ENCODE data around the gene MYL5.

DNA sequence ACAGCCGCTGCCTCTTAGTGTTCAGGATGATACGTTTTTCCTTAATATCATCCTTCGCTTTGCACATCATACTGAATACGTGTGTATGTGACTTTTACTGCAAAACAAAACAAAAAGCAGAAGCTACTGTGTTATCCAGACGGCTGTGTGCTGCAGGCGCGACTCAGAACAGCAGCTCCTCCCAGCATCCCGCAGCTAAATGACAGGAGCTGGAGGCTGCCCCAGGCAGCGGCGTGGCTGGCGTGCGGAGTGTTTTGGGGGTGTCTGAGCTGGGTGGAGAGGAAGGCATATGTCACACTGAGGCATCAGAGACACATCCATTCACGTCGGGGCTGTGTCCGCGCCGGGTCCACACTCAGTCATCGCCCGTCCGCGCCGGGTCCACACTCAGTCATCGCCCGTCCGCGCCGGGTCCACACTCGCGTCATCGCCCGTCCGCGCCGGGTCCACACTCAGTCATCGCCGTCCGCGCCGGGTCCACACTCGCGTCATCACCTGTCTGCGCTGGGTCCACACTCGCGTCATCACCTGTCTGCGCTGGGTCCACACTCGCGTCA, 47.9 kb downstream of the MYL5 start:
- TF ChIP-seq, protein P1, sequence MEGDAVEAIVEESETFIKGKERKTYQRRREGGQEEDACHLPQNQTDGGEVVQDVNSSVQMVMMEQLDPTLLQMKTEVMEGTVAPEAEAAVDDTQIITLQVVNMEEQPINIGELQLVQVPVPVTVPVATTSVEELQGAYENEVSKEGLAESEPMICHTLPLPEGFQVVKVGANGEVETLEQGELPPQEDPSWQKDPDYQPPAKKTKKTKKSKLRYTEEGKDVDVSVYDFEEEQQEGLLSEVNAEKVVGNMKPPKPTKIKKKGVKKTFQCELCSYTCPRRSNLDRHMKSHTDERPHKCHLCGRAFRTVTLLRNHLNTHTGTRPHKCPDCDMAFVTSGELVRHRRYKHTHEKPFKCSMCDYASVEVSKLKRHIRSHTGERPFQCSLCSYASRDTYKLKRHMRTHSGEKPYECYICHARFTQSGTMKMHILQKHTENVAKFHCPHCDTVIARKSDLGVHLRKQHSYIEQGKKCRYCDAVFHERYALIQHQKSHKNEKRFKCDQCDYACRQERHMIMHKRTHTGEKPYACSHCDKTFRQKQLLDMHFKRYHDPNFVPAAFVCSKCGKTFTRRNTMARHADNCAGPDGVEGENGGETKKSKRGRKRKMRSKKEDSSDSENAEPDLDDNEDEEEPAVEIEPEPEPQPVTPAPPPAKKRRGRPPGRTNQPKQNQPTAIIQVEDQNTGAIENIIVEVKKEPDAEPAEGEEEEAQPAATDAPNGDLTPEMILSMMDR (IDR thresholded peaks at IDR 0.05): no peak
- TF ChIP-seq EP300 (IDR thresholded peaks at IDR 0.05) (no peak), POLR2A (IDR thresholded peaks at IDR 0.05) (no peak)

Measured in gastroesophageal sphincter (tissue), 3 donors.